ENCODE results near the gene NEGR1. TPM values are rescaled to one million over a fixed set of nuclear protein-coding genes. Genes with fewer than 3 reads are reported as not detected.

Gene NEGR1
- total RNA-seq, 2 experiments from 2014 or later = not detected

DNA sequence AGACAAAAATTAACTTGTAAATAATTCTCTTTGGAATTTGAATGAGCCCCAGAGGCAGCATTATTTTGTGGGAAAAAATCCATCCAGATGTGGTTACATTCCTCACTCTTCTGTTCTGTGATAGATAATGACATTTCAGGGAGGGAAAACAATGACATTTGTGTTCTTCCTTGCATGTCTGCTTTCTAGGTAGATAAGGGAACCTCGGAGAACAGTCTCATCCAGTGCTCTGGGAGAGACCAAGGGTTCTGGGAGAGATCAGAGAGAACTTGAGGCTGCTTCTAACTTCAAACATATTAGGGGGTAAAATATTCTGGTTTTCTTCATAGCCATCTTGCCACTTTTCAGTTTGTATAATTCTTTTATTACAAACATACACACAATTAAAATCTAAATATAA lies 269.2 kb downstream of the NEGR1 start:
- no TSS peak for BruUV-seq (replicated peaks)
- CTCF ChIA-PET (ENCODE audit: unreplicated experiment) = no interaction called here
- Histone ChIP-seq H3K9me3 (ENCODE audit: low read length) (no peaks in the 10 kb centered on the region), H3K4me1 (ENCODE audit: insufficient read depth, low read length, poor library complexity, severe bottlenecking) (no peaks in the 10 kb centered on the region), H3K9me2 (ENCODE audit: insufficient read depth, low read length) (no peaks in the 10 kb centered on the region), H3K4me2 (ENCODE audit: low read length) (no peak overlapping the region), H2AFZ (ENCODE audit: low read length) (no peak overlapping the region), H3K79me2 (ENCODE audit: insufficient read depth, low read depth, low read length) (no peaks in the 10 kb centered on the region), H3K27ac (ENCODE audit: low read depth, low read length, poor library complexity, severe bottlenecking) (no peak overlapping the region), H3K4me3 (ENCODE audit: low read depth, low read length, poor library complexity, severe bottlenecking) (no peak overlapping the region), H4K20me1 (ENCODE audit: insufficient read depth, low read length) (no peaks in the 10 kb centered on the region), H3K36me3 (ENCODE audit: insufficient read depth, low read length) (no peaks in the 10 kb centered on the region)
- no peak for DNase-seq (ENCODE audit: low spot score)
- intact Hi-C loops (cut with micrococcal nuclease; ENCODE audit: unreplicated experiment) = no loop called here
- POLR2A ChIA-PET = interaction anchor here (0.6 kb wide), 1 partner anchor 24 kb away, joined by 3 read pairs; no protein-coding TSS in a partner anchor
- TF ChIP-seq, protein P1, sequence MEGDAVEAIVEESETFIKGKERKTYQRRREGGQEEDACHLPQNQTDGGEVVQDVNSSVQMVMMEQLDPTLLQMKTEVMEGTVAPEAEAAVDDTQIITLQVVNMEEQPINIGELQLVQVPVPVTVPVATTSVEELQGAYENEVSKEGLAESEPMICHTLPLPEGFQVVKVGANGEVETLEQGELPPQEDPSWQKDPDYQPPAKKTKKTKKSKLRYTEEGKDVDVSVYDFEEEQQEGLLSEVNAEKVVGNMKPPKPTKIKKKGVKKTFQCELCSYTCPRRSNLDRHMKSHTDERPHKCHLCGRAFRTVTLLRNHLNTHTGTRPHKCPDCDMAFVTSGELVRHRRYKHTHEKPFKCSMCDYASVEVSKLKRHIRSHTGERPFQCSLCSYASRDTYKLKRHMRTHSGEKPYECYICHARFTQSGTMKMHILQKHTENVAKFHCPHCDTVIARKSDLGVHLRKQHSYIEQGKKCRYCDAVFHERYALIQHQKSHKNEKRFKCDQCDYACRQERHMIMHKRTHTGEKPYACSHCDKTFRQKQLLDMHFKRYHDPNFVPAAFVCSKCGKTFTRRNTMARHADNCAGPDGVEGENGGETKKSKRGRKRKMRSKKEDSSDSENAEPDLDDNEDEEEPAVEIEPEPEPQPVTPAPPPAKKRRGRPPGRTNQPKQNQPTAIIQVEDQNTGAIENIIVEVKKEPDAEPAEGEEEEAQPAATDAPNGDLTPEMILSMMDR (conservative IDR thresholded peaks at IDR 0.05; ENCODE audit: low read length) = no peak
- TF ChIP-seq EZH2phosphoT487 (IDR thresholded peaks at IDR 0.05; ENCODE audit: borderline replicate concordance, low read depth, low read length) = no peak

DNA sequence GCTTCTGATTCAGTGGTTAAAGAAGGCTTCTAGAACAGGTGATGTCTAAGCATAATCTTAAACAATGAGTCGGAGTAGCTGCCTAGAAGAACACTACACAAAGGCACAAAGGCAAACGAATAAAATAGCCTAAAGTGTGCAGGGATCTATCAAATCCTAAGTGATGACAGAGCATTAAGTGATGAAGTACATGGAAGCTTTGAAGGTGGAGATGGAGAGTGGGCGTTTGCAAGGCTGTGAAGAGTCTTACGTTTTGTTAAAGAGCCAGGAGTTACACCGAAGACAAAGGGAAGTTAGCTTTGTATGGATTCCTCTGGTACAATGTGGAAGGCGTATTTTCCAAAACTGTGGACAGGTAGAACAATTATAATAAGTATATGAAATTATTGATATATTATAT lies 270.6 kb downstream of the NEGR1 start:
- H4K20me1 ChIP-seq (ENCODE audit: insufficient read depth, low read length) = no peaks in the 10 kb centered on the region
- no peaks in the 10 kb centered on the region for H3K4me1 ChIP-seq (ENCODE audit: insufficient read depth, low read length, poor library complexity, severe bottlenecking)
- H3K79me2 ChIP-seq (ENCODE audit: insufficient read depth, low read depth, low read length) = no peaks in the 10 kb centered on the region
- BruUV-seq (replicated peaks) = no TSS peak
- H3K27ac ChIP-seq (ENCODE audit: low read depth, low read length, poor library complexity, severe bottlenecking) = no peak overlapping the region
- TF ChIP-seq, protein P1 (conservative IDR thresholded peaks at IDR 0.05; ENCODE audit: low read length) = no peak
- TF ChIP-seq EZH2phosphoT487 (IDR thresholded peaks at IDR 0.05; ENCODE audit: borderline replicate concordance, low read depth, low read length) = no peak
- intact Hi-C loops (cut with micrococcal nuclease; ENCODE audit: unreplicated experiment) = no loop called here
- no peaks in the 10 kb centered on the region for H3K9me3 ChIP-seq (ENCODE audit: low read length)
- H3K4me2 ChIP-seq (ENCODE audit: low read length) = no peak overlapping the region
- no peak for DNase-seq (ENCODE audit: low spot score)
- POLR2A ChIA-PET = no interaction called here
- H3K4me3 ChIP-seq (ENCODE audit: low read depth, low read length, poor library complexity, severe bottlenecking) = no peak overlapping the region
- no peaks in the 10 kb centered on the region for H3K9me2 ChIP-seq (ENCODE audit: insufficient read depth, low read length)
- H3K36me3 ChIP-seq (ENCODE audit: insufficient read depth, low read length) = no peaks in the 10 kb centered on the region
- H2AFZ ChIP-seq (ENCODE audit: low read length) = no peak overlapping the region
- CTCF ChIA-PET (ENCODE audit: unreplicated experiment) = no interaction called here

DNA sequence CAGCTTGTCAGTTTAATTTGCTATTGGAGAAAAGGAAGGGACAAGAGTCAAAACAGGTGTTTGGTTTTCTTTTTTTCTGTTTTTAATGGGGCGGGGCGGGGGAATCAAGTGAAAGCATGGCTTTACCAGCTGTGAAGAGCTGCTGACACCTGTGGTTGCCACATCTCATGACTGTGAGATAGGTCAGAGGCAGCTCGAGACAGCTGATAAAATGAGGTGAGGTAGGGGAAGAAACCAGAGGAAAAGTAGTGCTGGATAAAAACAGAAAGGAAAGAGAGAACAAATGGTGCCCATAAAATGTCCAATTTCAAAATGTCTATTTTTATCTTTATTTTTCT lies 272.3 kb downstream of the NEGR1 start:
- Histone ChIP-seq H3K36me3 (ENCODE audit: insufficient read depth, low read length) (no peaks in the 10 kb centered on the region), H4K20me1 (ENCODE audit: insufficient read depth, low read length) (no peaks in the 10 kb centered on the region), H3K9me3 (ENCODE audit: low read length) (no peaks in the 10 kb centered on the region), H3K4me1 (ENCODE audit: insufficient read depth, low read length, poor library complexity, severe bottlenecking) (no peaks in the 10 kb centered on the region), H3K9me2 (ENCODE audit: insufficient read depth, low read length) (no peaks in the 10 kb centered on the region), H3K27ac (ENCODE audit: low read depth, low read length, poor library complexity, severe bottlenecking) (no peak overlapping the region), H2AFZ (ENCODE audit: low read length) (no peak overlapping the region), H3K4me2 (ENCODE audit: low read length) (no peak overlapping the region), H3K79me2 (ENCODE audit: insufficient read depth, low read depth, low read length) (no peaks in the 10 kb centered on the region), H3K4me3 (ENCODE audit: low read depth, low read length, poor library complexity, severe bottlenecking) (no peak overlapping the region)
- intact Hi-C loops (cut with micrococcal nuclease; ENCODE audit: unreplicated experiment) = no loop called here
- no peak for TF ChIP-seq EZH2phosphoT487 (IDR thresholded peaks at IDR 0.05; ENCODE audit: borderline replicate concordance, low read depth, low read length)
- TF ChIP-seq, protein P1 (conservative IDR thresholded peaks at IDR 0.05; ENCODE audit: low read length) = no peak
- no TSS peak for BruUV-seq (replicated peaks)
- ChIA-PET POLR2A (no interaction called here), CTCF (ENCODE audit: unreplicated experiment) (no interaction called here)
- no peak for DNase-seq (ENCODE audit: low spot score)

Measured in OCI-LY7 (cell line).